ENCODE results near the gene TFCP2L1. TPM values are rescaled to one million over a fixed set of nuclear protein-coding genes. Genes with fewer than 3 reads are reported as not detected.
A peak's percentile ranks its signal among the peaks of the same experiment; 100 is the strongest.

The TFCP2L1 gene
- total and polyA plus RNA-seq, 8 donors, result 2.0 to 7.7 (median 4.5) TPM

DNA sequence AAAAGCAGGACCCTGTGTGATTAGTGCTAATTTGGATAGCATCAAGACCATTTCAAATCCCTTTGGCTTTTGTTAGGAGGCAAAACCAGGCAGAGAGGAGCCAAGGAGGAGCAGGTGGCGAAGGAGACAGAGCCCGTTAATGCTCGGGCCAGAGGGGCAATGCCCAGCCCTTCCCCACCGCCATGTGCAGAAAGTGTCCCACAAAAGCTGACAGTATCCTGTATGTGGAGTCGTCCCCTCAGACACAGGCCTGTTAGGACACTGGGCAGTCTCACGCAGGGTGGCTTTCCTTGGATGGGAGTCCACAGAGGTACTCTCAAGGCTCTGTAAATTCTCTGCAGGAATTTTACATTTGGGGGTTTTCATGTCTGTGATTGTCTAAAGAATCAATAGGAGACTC, 44.8 kb upstream of the TFCP2L1 start:
- intact Hi-C loops (cut with DNase I), result loop anchor here in 1 of 3 donors (10.0 kb wide), 1 partner anchor 235 kb away; no protein-coding TSS in a partner anchor
- DNase-seq (peak in 1 of 6 donors; percentile 5), FAIRE-seq (no peak), ATAC-seq (no peak)
- Histone ChIP-seq H3K27ac (no peak overlapping the region), H3K4me3 (no peak overlapping the region), H3K9me3 (no peaks in the 10 kb centered on the region), H3K4me1 (no peaks in the 10 kb centered on the region), H3K36me3 (no peaks in the 10 kb centered on the region), H3K27me3 (no peaks in the 10 kb centered on the region)
- WGBS, 2 donors, result 80 to 88% methylated on average over 6 of the region's 6 CpGs
- TF ChIP-seq, protein P1, sequence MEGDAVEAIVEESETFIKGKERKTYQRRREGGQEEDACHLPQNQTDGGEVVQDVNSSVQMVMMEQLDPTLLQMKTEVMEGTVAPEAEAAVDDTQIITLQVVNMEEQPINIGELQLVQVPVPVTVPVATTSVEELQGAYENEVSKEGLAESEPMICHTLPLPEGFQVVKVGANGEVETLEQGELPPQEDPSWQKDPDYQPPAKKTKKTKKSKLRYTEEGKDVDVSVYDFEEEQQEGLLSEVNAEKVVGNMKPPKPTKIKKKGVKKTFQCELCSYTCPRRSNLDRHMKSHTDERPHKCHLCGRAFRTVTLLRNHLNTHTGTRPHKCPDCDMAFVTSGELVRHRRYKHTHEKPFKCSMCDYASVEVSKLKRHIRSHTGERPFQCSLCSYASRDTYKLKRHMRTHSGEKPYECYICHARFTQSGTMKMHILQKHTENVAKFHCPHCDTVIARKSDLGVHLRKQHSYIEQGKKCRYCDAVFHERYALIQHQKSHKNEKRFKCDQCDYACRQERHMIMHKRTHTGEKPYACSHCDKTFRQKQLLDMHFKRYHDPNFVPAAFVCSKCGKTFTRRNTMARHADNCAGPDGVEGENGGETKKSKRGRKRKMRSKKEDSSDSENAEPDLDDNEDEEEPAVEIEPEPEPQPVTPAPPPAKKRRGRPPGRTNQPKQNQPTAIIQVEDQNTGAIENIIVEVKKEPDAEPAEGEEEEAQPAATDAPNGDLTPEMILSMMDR (IDR thresholded peaks at IDR 0.05), result no peak

DNA sequence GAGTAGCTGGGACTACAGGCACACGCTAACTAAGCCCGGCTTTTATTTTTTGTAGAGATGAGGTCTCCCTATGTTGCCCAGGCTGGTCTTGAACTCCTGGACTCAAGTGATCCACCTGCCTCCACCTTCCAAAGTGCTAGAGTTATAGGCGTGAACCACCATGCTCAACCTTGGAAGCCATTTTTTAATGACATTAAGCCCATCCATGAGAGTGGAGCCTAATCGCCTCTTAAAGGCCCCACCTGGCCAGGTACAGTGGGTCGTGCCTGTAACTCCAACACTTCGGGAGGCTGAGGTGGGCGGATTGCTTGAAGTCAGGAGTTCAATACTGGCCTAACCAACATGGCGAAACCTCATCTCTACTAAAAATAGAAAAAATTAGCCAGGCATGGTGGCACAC, 41.6 kb upstream of the TFCP2L1 start:
- Histone ChIP-seq H3K4me3 (no peak overlapping the region), H3K36me3 (no peaks in the 10 kb centered on the region), H3K4me1 (no peaks in the 10 kb centered on the region), H3K27me3 (no peaks in the 10 kb centered on the region), H3K27ac (no peak overlapping the region), H3K9me3 (no peaks in the 10 kb centered on the region)
- intact Hi-C loops (cut with DNase I), result loop anchor here in 1 of 3 donors (10.0 kb wide), 1 partner anchor 232 kb away; no protein-coding TSS in a partner anchor
- WGBS, 2 donors, result 87 to 94% methylated on average over 8 of the region's 8 CpGs
- FAIRE-seq, result no peak
- no peak for DNase-seq
- TF ChIP-seq, protein P1 (IDR thresholded peaks at IDR 0.05), result no peak
- ATAC-seq, result no peak

DNA sequence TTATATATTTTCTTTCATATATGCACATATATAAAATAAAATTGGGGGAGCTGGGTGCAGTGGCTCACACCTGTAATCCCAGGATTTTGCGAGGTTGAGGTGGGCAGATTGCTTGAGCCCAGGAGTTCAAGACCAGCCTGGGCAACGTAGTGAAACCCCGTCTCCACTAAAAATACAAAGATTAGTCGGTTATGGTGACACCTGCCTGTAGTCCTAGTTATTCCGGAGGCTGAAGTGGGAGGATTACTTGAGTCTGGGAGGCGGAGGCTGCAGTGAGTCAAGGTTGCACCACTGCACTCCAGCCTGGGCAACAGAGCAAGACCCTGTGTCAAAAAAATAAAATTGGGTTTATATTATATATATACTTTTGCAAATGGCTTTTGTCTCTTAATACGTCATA, 39.6 kb upstream of the TFCP2L1 start:
- 82 to 90% methylated on average over 7 of the region's 7 CpGs for WGBS, 2 donors
- DNase-seq (no peak), ATAC-seq (no peak), FAIRE-seq (no peak)
- Histone ChIP-seq H3K9me3 (no peaks in the 10 kb centered on the region), H3K27me3 (no peaks in the 10 kb centered on the region), H3K4me1 (no peaks in the 10 kb centered on the region), H3K4me3 (no peak overlapping the region), H3K36me3 (no peaks in the 10 kb centered on the region), H3K27ac (no peak overlapping the region)
- intact Hi-C loops (cut with DNase I), result loop anchor here in 1 of 3 donors (10.0 kb wide), 1 partner anchor 230 kb away; no protein-coding TSS in a partner anchor
- TF ChIP-seq, protein P1 (IDR thresholded peaks at IDR 0.05), result no peak

DNA sequence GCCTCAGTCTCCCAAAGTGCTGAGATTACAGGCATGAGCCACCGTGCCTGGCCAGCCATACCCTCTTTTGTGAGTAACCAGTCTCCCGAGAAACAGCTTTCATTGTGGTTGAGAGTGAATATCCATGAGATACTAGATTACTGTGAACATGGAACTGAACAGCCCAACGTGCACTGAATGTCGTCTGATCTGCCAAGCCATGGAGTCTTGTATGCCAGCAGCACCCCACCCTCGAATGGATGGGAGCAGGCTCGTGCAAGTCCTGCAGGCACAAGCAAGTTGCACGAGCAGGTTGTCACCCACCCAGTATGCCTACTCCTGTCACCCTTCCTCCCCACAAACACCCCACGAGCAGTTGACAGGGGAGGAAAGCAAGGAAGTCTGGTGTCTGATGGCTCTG, 36.5 kb upstream of the TFCP2L1 start:
- Histone ChIP-seq H3K27me3 (no peaks in the 10 kb centered on the region), H3K4me1 (no peaks in the 10 kb centered on the region), H3K27ac (no peak overlapping the region), H3K4me3 (no peak overlapping the region), H3K36me3 (no peaks in the 10 kb centered on the region), H3K9me3 (no peaks in the 10 kb centered on the region)
- ATAC-seq, result no peak
- 69 to 84% methylated on average over 8 of the region's 8 CpGs for WGBS, 2 donors
- TF ChIP-seq, protein P1 (IDR thresholded peaks at IDR 0.05), result no peak
- intact Hi-C loops (cut with DNase I), result loop anchor here in 1 of 3 donors (10.0 kb wide), 1 partner anchor 227 kb away; no protein-coding TSS in a partner anchor
- FAIRE-seq, result no peak
- DNase-seq, result no peak

DNA sequence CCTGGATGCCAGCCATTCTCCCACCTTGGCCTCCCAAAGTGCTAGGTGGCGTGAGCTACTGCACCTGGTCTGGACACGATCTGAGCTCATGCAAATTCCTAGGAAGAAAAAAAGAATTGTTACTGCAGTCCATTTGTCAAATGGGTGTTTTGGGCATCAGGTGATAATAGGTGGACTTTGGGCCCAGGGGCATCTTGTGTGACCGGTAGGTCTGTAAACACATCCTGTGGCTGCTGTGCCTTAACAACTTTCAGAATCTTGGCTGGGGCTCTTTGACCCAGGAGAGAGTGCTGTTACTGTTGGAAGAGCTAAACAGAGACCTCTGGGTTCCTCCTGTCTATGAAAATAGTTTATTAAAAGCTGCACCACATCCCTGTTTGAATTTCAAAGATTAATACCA, 34.9 kb upstream of the TFCP2L1 start:
- H3K4me3 ChIP-seq, result no peak overlapping the region
- FAIRE-seq, result no peak
- H3K4me1 ChIP-seq, result no peaks in the 10 kb centered on the region
- H3K27me3 ChIP-seq, result no peaks in the 10 kb centered on the region
- TF ChIP-seq, protein P1 (IDR thresholded peaks at IDR 0.05), result no peak
- H3K9me3 ChIP-seq, result no peaks in the 10 kb centered on the region
- H3K36me3 ChIP-seq, result no peaks in the 10 kb centered on the region
- no peak overlapping the region for H3K27ac ChIP-seq
- no peak for DNase-seq
- intact Hi-C loops (cut with DNase I), result loop anchor here in 1 of 3 donors (10.0 kb wide), 1 partner anchor 225 kb away; no protein-coding TSS in a partner anchor
- 41% methylated on average over 3 of the region's 3 CpGs for WGBS, 2 donors
- no peak for ATAC-seq

Measured in pancreas (tissue), 10 donors.